Gastrocnemius medialis (tissue), 4 donors: ENCODE results near the gene PLPP1. TPM values are rescaled to one million over a fixed set of nuclear protein-coding genes. Genes with fewer than 3 reads are reported as not detected.

Source experiments
- ATAC-seq, 2 donors: fragments of 150-250 bp; one replicate each; pipeline ENCODE4 v1.9.1; 2016
- DNase-seq, 2 donors: peaks; one replicate each; pipeline ENCODE4 v3.0.0-alpha.2; 2019
- H3K27ac ChIP-seq, 4 donors: fragments of 200-600 bp; sonication (generic); 1 replicate in 1 of 4; 2 replicates in 3 of 4; pipeline ENCODE4 v1.5.1; 2016 to 2018; ENCODE audit warnings: mild to moderate bottlenecking in 2 of 4, moderate library complexity in 1 of 4
- H3K27me3 ChIP-seq, 3 donors: fragments of 200-600 bp; sonication (generic) in 2 of 3; 1 replicate in 1 of 3; 2 replicates in 2 of 3; pipeline versions ENCODE4 v1.5.1 to v1.6.0; 2016 to 2019; ENCODE audit warnings: mild to moderate bottlenecking in 1 of 3, moderate library complexity in 1 of 3
- H3K36me3 ChIP-seq, 2 donors: fragments of 200-600 bp; sonication (generic) in 1 of 2; one replicate each; pipeline ENCODE4 v1.5.1; 2017 to 2018
- H3K4me1 ChIP-seq, 2 donors: fragments of 200-600 bp; sonication (generic) in 1 of 2; one replicate each; pipeline ENCODE4 v1.5.1; 2016 to 2017; ENCODE audit warnings: mild to moderate bottlenecking in 2 of 2
- H3K4me3 ChIP-seq, 4 donors: fragments of 200-600 bp; sonication (generic) in 3 of 4; 1 replicate in 1 of 4; 2 replicates in 3 of 4; pipeline ENCODE4 v1.5.1; 2016 to 2019; ENCODE audit warnings: mild to moderate bottlenecking in 2 of 4
- H3K9me3 ChIP-seq, 3 donors: fragments of 200-600 bp; sonication (generic) in 2 of 3; 1 replicate in 1 of 3; 2 replicates in 2 of 3; pipeline ENCODE4 v1.5.1; 2016 to 2019
- CTCF ChIP-seq, 5 experiments: fragments of 450-650 bp in 3 of 5; fragments of 200-600 bp in 2 of 5; sonication (generic) in 2 of 5; IDR thresholded peaks in 4 of 5; conservative IDR thresholded peaks in 1 of 5; 1 replicate in 4 of 5; 2 replicates in 1 of 5; pipeline ENCODE4 v1.5.1; 2016 to 2019; ENCODE audit warnings: antibody characterized with exemption in 5 of 5, mild to moderate bottlenecking in 3 of 5, moderate library complexity in 3 of 5
- POLR2A ChIP-seq, 2 donors: fragments of 450-650 bp; IDR thresholded peaks; one replicate each; pipeline ENCODE4 v1.6.1; 2017; ENCODE audit warnings: antibody characterized with exemption in 2 of 2, mild to moderate bottlenecking in 2 of 2, moderate library complexity in 2 of 2
- in situ Hi-C, 4 donors: fragments of 200-750 bp; cut with MboI; loops; one replicate each; pipeline versions ENCODE4 v1.15.0 to v1.8.0; 2017; ENCODE audit warnings: low sequenced_read_pairs in 4 of 4
- intact Hi-C: fragments of 100-400 bp; cut with DNase I; formaldehyde crosslinking; loops from one replicate; pipeline ENCODE4 v1.15.1; 2023; ENCODE audit warnings: low total_unique reads
- total RNA-seq, 4 donors: library from RNA; depleted of rRNA; stranded (reverse); fragments of >200 nt; gene quantifications; one replicate each; pipeline versions ENCODE4 v1.1.0 to v1.2.3, GENCODE V29; 2016

The PLPP1 gene
- total RNA-seq, 4 donors from 2014 or later = 79.8 to 147 (median 91.5) TPM

DNA sequence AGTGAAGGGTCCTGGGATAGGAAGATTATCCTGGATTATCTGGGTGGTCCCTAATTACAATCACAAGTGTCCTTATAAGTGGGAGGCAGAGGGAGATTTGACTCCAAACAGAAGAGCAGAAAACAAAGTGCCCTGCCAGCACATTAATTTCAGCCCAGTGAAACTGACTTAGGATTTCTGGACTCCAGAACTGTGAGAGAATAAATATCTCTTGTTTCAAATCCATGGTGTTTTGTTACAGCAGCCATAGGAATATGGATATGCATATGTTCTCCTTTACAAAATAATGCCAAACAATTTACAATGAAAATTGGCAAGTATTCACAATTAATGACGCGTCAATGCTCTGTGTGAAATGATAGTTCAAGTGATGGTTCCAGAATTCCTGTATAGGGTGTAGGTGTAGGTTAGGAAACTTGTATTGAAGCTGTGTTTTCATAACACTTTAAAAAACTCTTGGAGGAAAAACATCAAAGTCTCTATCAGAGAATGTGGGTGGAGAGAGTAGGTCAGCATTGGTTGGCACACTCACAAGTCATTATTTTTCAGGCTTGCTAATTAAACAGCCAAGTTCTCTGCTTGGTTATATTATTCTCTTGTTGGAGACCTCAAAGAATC is 19.9 kb upstream of the PLPP1 start:
- Histone ChIP-seq H3K27me3 (no peaks in the 10 kb centered on the region), H3K36me3 (no peaks in the 10 kb centered on the region), H3K4me3 (no peak overlapping the region), H3K9me3 (no peaks in the 10 kb centered on the region), H3K4me1 (peaks cover 6 to 7% of the 10 kb centered on the region in 2 donors), H3K27ac (no peak overlapping the region)
- no peak for TF ChIP-seq CTCF (IDR thresholded peaks at IDR 0.05 in 4 of 5, conservative IDR thresholded peaks at IDR 0.05 in 1 of 5)
- no peak for TF ChIP-seq POLR2A (IDR thresholded peaks at IDR 0.05)
- intact Hi-C loops (no loop called here), in situ Hi-C loops (no loop called here)
- DNase-seq (no peak), ATAC-seq (no peak)

DNA sequence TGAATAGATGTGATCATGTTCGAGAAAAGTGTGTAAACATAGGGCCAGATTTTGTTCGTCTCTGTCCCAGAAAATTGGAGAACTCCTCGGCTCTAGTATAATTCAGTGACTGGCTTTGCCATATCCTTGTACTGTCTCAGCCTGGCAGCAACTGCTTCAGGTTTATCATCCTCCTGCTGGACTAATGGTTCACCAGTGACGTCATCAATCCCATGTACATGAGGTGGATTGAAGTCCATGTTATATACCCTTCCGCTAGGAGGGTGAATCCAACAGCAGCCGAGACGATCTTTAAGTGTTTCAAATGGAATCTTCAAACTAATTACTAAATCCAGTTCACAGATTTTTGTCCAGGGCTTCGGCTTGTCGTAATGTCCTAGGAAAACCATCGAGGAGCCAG is 17.1 kb upstream of the PLPP1 start:
- in situ Hi-C loops = no loop called here
- no peaks in the 10 kb centered on the region for H3K27me3 ChIP-seq
- peaks cover 6 to 7% of the 10 kb centered on the region in 2 donors for H3K4me1 ChIP-seq
- H3K27ac ChIP-seq = no peak overlapping the region
- H3K36me3 ChIP-seq = no peaks in the 10 kb centered on the region
- intact Hi-C loops = no loop called here
- no peak for ATAC-seq
- H3K4me3 ChIP-seq = no peak overlapping the region
- no peak for DNase-seq
- TF ChIP-seq CTCF (IDR thresholded peaks at IDR 0.05 in 4 of 5, conservative IDR thresholded peaks at IDR 0.05 in 1 of 5) (no peak), POLR2A (IDR thresholded peaks at IDR 0.05) (no peak)
- H3K9me3 ChIP-seq = no peaks in the 10 kb centered on the region

GRCh38 chr5:55551358-55551757 is 16.6 kb upstream of the PLPP1 start:
- Histone ChIP-seq H3K4me3 (no peak overlapping the region), H3K9me3 (no peaks in the 10 kb centered on the region), H3K36me3 (no peaks in the 10 kb centered on the region), H3K4me1 (peaks cover 6 to 7% of the 10 kb centered on the region in 2 donors), H3K27ac (no peak overlapping the region), H3K27me3 (no peaks in the 10 kb centered on the region)
- intact Hi-C loops = no loop called here
- DNase-seq (no peak), ATAC-seq (no peak)
- TF ChIP-seq POLR2A (IDR thresholded peaks at IDR 0.05) = no peak
- no peak for TF ChIP-seq CTCF (IDR thresholded peaks at IDR 0.05 in 4 of 5, conservative IDR thresholded peaks at IDR 0.05 in 1 of 5)
- in situ Hi-C loops = no loop called here

GRCh38 chr5:55547781-55548180 is 13.0 kb upstream of the PLPP1 start:
- no peaks in the 10 kb centered on the region for H3K36me3 ChIP-seq
- TF ChIP-seq CTCF (IDR thresholded peaks at IDR 0.05 in 4 of 5, conservative IDR thresholded peaks at IDR 0.05 in 1 of 5) (no peak), POLR2A (IDR thresholded peaks at IDR 0.05) (no peak)
- no peak overlapping the region for H3K27ac ChIP-seq
- H3K27me3 ChIP-seq = no peaks in the 10 kb centered on the region
- no peaks in the 10 kb centered on the region for H3K9me3 ChIP-seq
- no peak overlapping the region for H3K4me3 ChIP-seq
- intact Hi-C loops = no loop called here
- in situ Hi-C loops = no loop called here
- ATAC-seq (no peak), DNase-seq (no peak)
- no peaks in the 10 kb centered on the region for H3K4me1 ChIP-seq

GRCh38 chr5:55546947-55547346 is 12.2 kb upstream of the PLPP1 start:
- ATAC-seq (no peak), DNase-seq (no peak)
- H3K4me3 ChIP-seq = no peak overlapping the region
- no peaks in the 10 kb centered on the region for H3K4me1 ChIP-seq
- H3K36me3 ChIP-seq = no peaks in the 10 kb centered on the region
- in situ Hi-C loops = no loop called here
- intact Hi-C loops = no loop called here
- no peaks in the 10 kb centered on the region for H3K9me3 ChIP-seq
- no peak overlapping the region for H3K27ac ChIP-seq
- TF ChIP-seq CTCF (IDR thresholded peaks at IDR 0.05 in 4 of 5, conservative IDR thresholded peaks at IDR 0.05 in 1 of 5) (no peak), POLR2A (IDR thresholded peaks at IDR 0.05) (no peak)
- no peaks in the 10 kb centered on the region for H3K27me3 ChIP-seq
